Lung (tissue), 12 donors: ENCODE data around the gene KIF22. TPM values are rescaled to one million over a fixed set of nuclear protein-coding genes. Genes with fewer than 3 reads are reported as not detected.
"Not testable (repeated sequence)": the region's sequence is repeated elsewhere in the genome, so short reads cannot be mapped to it uniquely, and the experiment has no call there.

Experiments used
- ATAC-seq: fragments of 200-7000 bp; cut with Tn5 transposase; one replicate; pipeline ENCODE4 v1.9.1; 2020; ENCODE audit warnings: moderate number of reproducible peaks; ENCODE audit not compliant: insufficient read depth, low FRiP score
- DNase-seq, 3 donors: peaks; one replicate each; pipeline ENCODE4 v3.0.0-alpha.2; 2013 to 2017
- H3K27ac ChIP-seq, 2 donors: one replicate each; pipeline ENCODE4 v1.5.1; 2013; ENCODE audit warnings: mild to moderate bottlenecking in 2 of 2, moderate library complexity in 2 of 2, control low read depth in 1 of 2, inconsistent platforms in 1 of 2, low read depth in 1 of 2, low read length in 1 of 2
- H3K27me3 ChIP-seq, 3 donors: one replicate each; pipeline ENCODE4 v1.5.1; 2013; ENCODE audit warnings: low read length in 2 of 3; ENCODE audit not compliant: control insufficient read depth in 3 of 3, insufficient read depth in 3 of 3
- H3K36me3 ChIP-seq, 4 donors: one replicate each; pipeline ENCODE4 v1.5.1; 2013; ENCODE audit warnings: low read length in 4 of 4, mild to moderate bottlenecking in 1 of 4, moderate library complexity in 1 of 4; ENCODE audit not compliant: control insufficient read depth in 4 of 4, insufficient read depth in 4 of 4
- H3K4me1 ChIP-seq, 5 donors: one replicate each; pipeline ENCODE4 v1.5.1; 2013; ENCODE audit warnings: low read length in 5 of 5, mild to moderate bottlenecking in 2 of 5, moderate library complexity in 1 of 5; ENCODE audit not compliant: control insufficient read depth in 5 of 5, insufficient read depth in 5 of 5
- H3K4me3 ChIP-seq: one replicate; pipeline ENCODE4 v1.5.1; 2013; ENCODE audit warnings: mild to moderate bottlenecking, control low read depth, moderate library complexity
- H3K9ac ChIP-seq, 2 donors: one replicate each; pipeline ENCODE4 v1.5.1; 2013; ENCODE audit warnings: low read length in 2 of 2, control low read depth in 1 of 2; ENCODE audit not compliant: insufficient read depth in 1 of 2
- H3K9me3 ChIP-seq, 4 donors: one replicate each; pipeline ENCODE4 v1.5.1; 2013; ENCODE audit warnings: low read length in 3 of 4, mild to moderate bottlenecking in 1 of 4, moderate library complexity in 1 of 4; ENCODE audit not compliant: control insufficient read depth in 4 of 4, insufficient read depth in 3 of 4
- CTCF ChIP-seq: IDR thresholded peaks from 2 replicates; pipeline ENCODE4 v1.5.1; 2012; ENCODE audit warnings: mild to moderate bottlenecking; ENCODE audit errors: control extremely low read depth, extremely low read depth
- WGBS, 2 donors: extraction: QIAGEN DNeasy Blood & Tissue Kit; methylation state at CpG; one replicate each; pipeline ENCODE4 v1.1.7; 2013; 5-methylcytosine and 5-hydroxymethylcytosine counted together
- polyA plus RNA-seq, 2 donors: library from polyadenylated mRNA; stranded (reverse); fragments of 200-250 nt; gene quantifications; one replicate each; pipeline ENCODE4 v1.2.1, GENCODE V29; 2013
- total RNA-seq, 2 donors: library from RNA; depleted of rRNA in 1 of 2; stranded (reverse); fragments of >200 nt in 1 of 2; gene quantifications; one replicate each; pipeline ENCODE4 v1.2.1, GENCODE V29; 2014 to 2021
- donor health status: control.
- donor health status: control.
- donor health status: Bipolar disorder and iron deficiency.
- donor health status: healthy.
- donor health status: DM: yes; HTN: yes; CAD: no.

Gene KIF22
- total and polyA plus RNA-seq, 4 donors, result 22.1 to 84.9 (median 25.9) TPM

GRCh38 chr16:29826342-29826695, 35.8 kb downstream of the KIF22 start:
- no peak for TF ChIP-seq CTCF
- no peak for ATAC-seq
- H3K27ac ChIP-seq, result peak overlapping the region in 1 of 2 donors; percentile 13
- peaks cover 0 to 34% (median 5%) of the 10 kb centered on the region in 5 donors for H3K4me1 ChIP-seq
- DNase-seq, result no peak
- peaks cover 0 to 21% (median 0%) of the 10 kb centered on the region in 4 donors for H3K36me3 ChIP-seq
- H3K9me3 ChIP-seq, result no peaks in the 10 kb centered on the region
- H3K27me3 ChIP-seq, result no peaks in the 10 kb centered on the region
- no peak overlapping the region for H3K9ac ChIP-seq
- H3K4me3 ChIP-seq, result no peak overlapping the region
- 94 to 95% methylated on average over 4 to 6 of the region's 8 CpGs for WGBS, 2 donors

GRCh38 chr16:29830774-29831173, 40.2 kb downstream of the KIF22 start:
- DNase-seq, result no peak
- WGBS, 2 donors, result 94 to 95% methylated on average over 11 of the region's 11 CpGs

GRCh38 chr16:29831490-29831889, 40.9 kb downstream of the KIF22 start:
- Histone ChIP-seq H3K27ac (no peak overlapping the region), H3K9me3 (no peaks in the 10 kb centered on the region), H3K9ac (no peak overlapping the region), H3K4me1 (peaks cover 0 to 7% (median 0%) of the 10 kb centered on the region in 5 donors), H3K27me3 (no peaks in the 10 kb centered on the region), H3K36me3 (peaks cover 0 to 47% (median 0%) of the 10 kb centered on the region in 4 donors), H3K4me3 (no peak overlapping the region)
- TF ChIP-seq CTCF, result no peak
- ATAC-seq (no peak), DNase-seq (no peak)
- 84 to 91% methylated on average over 2 of the region's 2 CpGs for WGBS, 2 donors

More at GRCh38 chr16:29830774-29831173, 40.2 kb downstream of the KIF22 start:
- Histone ChIP-seq H3K9me3 (no peaks in the 10 kb centered on the region), H3K27ac (no peak overlapping the region), H3K27me3 (no peaks in the 10 kb centered on the region), H3K36me3 (peaks cover 0 to 47% (median 0%) of the 10 kb centered on the region in 4 donors), H3K4me3 (no peak overlapping the region), H3K9ac (no peak overlapping the region), H3K4me1 (peaks cover 0 to 13% (median 0%) of the 10 kb centered on the region in 5 donors)
- no peak for ATAC-seq
- no peak for TF ChIP-seq CTCF

GRCh38 chr16:29833219-29833618, 42.7 kb downstream of the KIF22 start:
- 97 to 100% methylated on average over 4 of the region's 4 CpGs for WGBS, 2 donors
- not testable (repeated sequence) for H3K27me3 ChIP-seq, H3K27ac ChIP-seq, H3K9me3 ChIP-seq, ATAC-seq, H3K4me1 ChIP-seq, H3K9ac ChIP-seq, H3K4me3 ChIP-seq, DNase-seq
- peaks cover 0 to 59% (median 0%) of the 10 kb centered on the region in 4 donors for H3K36me3 ChIP-seq
